ENCODE data around the gene ATXN10.

Gene ATXN10

DNA sequence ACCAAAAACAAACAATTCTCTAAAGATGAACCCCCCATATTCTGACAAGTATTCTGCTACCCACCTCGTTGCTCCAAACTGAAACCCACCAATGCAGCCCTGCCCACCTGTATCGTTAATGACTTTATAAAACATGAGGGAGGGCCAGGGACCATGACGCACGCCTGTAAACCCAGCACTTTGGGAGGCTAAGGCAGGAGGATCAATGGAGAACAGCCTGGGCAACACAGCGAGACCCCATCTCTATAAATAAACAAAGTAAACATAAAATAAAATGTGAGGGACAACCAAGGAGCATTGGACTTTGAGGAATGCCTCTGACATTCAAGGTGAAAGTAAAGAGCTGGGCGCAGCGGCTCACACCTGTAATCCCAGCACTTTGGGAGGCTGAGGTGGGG, 39.8 kb upstream of the ATXN10 start:
- Histone ChIP-seq H3K27ac (ENCODE audit: low read depth, low read length, poor library complexity, severe bottlenecking) (no peak overlapping the region), H3K9ac (ENCODE audit: low read length) (no peak overlapping the region), H3K4me2 (ENCODE audit: low read length) (no peak overlapping the region), H3K9me2 (ENCODE audit: low read depth, low read length) (no peaks in the 10 kb centered on the region), H3K9me3 (ENCODE audit: low read length) (no peaks in the 10 kb centered on the region), H3K4me1 (ENCODE audit: insufficient read depth, low read length, severe bottlenecking) (no peaks in the 10 kb centered on the region), H3K79me2 (ENCODE audit: insufficient read depth, low read length) (no peaks in the 10 kb centered on the region), H3K36me3 (ENCODE audit: insufficient read depth, low read length) (no peaks in the 10 kb centered on the region), H3K27me3 (ENCODE audit: insufficient read depth, low read length) (peaks cover 4% of the 10 kb centered on the region; the same call in 1 of the 2 replicates), H2AFZ (ENCODE audit: low read length) (no peak overlapping the region), H4K20me1 (ENCODE audit: insufficient read depth, low read length) (no peaks in the 10 kb centered on the region), H3F3A (ENCODE audit: insufficient read depth, low read length) (no peaks in the 10 kb centered on the region), H3K4me3 (ENCODE audit: low read depth, low read length, poor library complexity, severe bottlenecking) (no peak overlapping the region)
- TF ChIP-seq EZH2 (IDR thresholded peaks at IDR 0.05; ENCODE audit: borderline replicate concordance, low read length) = no peak
- TF ChIP-seq, protein P1, sequence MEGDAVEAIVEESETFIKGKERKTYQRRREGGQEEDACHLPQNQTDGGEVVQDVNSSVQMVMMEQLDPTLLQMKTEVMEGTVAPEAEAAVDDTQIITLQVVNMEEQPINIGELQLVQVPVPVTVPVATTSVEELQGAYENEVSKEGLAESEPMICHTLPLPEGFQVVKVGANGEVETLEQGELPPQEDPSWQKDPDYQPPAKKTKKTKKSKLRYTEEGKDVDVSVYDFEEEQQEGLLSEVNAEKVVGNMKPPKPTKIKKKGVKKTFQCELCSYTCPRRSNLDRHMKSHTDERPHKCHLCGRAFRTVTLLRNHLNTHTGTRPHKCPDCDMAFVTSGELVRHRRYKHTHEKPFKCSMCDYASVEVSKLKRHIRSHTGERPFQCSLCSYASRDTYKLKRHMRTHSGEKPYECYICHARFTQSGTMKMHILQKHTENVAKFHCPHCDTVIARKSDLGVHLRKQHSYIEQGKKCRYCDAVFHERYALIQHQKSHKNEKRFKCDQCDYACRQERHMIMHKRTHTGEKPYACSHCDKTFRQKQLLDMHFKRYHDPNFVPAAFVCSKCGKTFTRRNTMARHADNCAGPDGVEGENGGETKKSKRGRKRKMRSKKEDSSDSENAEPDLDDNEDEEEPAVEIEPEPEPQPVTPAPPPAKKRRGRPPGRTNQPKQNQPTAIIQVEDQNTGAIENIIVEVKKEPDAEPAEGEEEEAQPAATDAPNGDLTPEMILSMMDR (IDR thresholded peaks at IDR 0.05; ENCODE audit: low read length) = no peak

DNA sequence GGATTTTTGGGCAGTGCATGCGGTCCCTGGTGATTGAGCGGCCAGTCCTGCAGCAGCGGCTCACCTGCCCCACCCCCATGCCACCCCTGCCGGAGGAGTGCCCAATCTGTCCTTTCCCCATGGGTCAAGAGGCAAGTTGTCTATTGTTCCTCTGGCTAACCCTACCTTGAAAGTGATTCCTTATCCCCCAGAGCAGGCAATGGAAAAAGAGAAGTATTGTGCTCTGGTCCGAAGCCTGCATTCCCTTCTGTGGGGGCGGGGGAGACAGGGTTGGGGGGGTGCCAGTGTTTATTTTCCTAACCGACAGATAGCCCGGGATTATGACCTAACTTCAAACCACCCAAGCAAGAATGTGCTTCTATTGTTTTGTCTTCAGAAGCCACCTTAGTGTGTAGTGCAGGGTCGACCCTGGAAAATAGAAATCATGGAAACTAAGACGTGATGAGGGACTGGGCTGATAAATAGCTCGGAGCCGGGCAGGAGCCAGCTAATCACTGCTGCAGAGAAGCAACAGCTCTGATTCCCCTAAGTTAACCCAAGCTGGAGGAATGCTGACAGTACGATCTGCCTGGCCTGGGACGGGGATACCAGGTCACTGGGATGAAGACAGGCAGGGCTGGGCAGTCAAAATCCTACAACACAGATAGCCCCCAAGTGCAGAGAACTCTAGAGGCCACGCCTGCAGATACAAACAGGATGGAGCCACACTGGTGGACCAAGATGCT, 38.7 kb upstream of the ATXN10 start:
- TF ChIP-seq, protein P1 (IDR thresholded peaks at IDR 0.05; ENCODE audit: low read length) = no peak
- no peak for TF ChIP-seq EZH2 (IDR thresholded peaks at IDR 0.05; ENCODE audit: borderline replicate concordance, low read length)
- H3K79me2 ChIP-seq (ENCODE audit: insufficient read depth, low read length) = no peaks in the 10 kb centered on the region
- no peak overlapping the region for H3K9ac ChIP-seq (ENCODE audit: low read length)
- H2AFZ ChIP-seq (ENCODE audit: low read length) = no peak overlapping the region
- H4K20me1 ChIP-seq (ENCODE audit: insufficient read depth, low read length) = no peaks in the 10 kb centered on the region
- no peaks in the 10 kb centered on the region for H3K4me1 ChIP-seq (ENCODE audit: insufficient read depth, low read length, severe bottlenecking)
- H3K4me3 ChIP-seq (ENCODE audit: low read depth, low read length, poor library complexity, severe bottlenecking) = no peak overlapping the region
- H3K9me3 ChIP-seq (ENCODE audit: low read length) = no peaks in the 10 kb centered on the region
- H3K27ac ChIP-seq (ENCODE audit: low read depth, low read length, poor library complexity, severe bottlenecking) = no peak overlapping the region
- H3K36me3 ChIP-seq (ENCODE audit: insufficient read depth, low read length) = no peaks in the 10 kb centered on the region
- no peaks in the 10 kb centered on the region for H3F3A ChIP-seq (ENCODE audit: insufficient read depth, low read length)
- no peaks in the 10 kb centered on the region for H3K9me2 ChIP-seq (ENCODE audit: low read depth, low read length)
- H3K27me3 ChIP-seq (ENCODE audit: insufficient read depth, low read length) = peaks cover 4% of the 10 kb centered on the region; the same call in 1 of the 2 replicates
- H3K4me2 ChIP-seq (ENCODE audit: low read length) = no peak overlapping the region

GRCh38 chr22:45636683-45637082, 35.0 kb upstream of the ATXN10 start:
- Histone ChIP-seq H4K20me1 (ENCODE audit: insufficient read depth, low read length) (no peaks in the 10 kb centered on the region), H3K9me3 (ENCODE audit: low read length) (no peaks in the 10 kb centered on the region), H3K9me2 (ENCODE audit: low read depth, low read length) (no peaks in the 10 kb centered on the region), H3K79me2 (ENCODE audit: insufficient read depth, low read length) (no peaks in the 10 kb centered on the region), H3F3A (ENCODE audit: insufficient read depth, low read length) (no peaks in the 10 kb centered on the region), H3K27me3 (ENCODE audit: insufficient read depth, low read length) (no peaks in the 10 kb centered on the region), H3K4me3 (ENCODE audit: low read depth, low read length, poor library complexity, severe bottlenecking) (no peak overlapping the region), H3K36me3 (ENCODE audit: insufficient read depth, low read length) (no peaks in the 10 kb centered on the region), H3K9ac (ENCODE audit: low read length) (no peak overlapping the region), H3K27ac (ENCODE audit: low read depth, low read length, poor library complexity, severe bottlenecking) (no peak overlapping the region), H3K4me1 (ENCODE audit: insufficient read depth, low read length, severe bottlenecking) (peaks cover 9% of the 10 kb centered on the region), H2AFZ (ENCODE audit: low read length) (no peak overlapping the region), H3K4me2 (ENCODE audit: low read length) (no peak overlapping the region)
- TF ChIP-seq, protein P1 (IDR thresholded peaks at IDR 0.05; ENCODE audit: low read length) = no peak
- TF ChIP-seq EZH2 (IDR thresholded peaks at IDR 0.05; ENCODE audit: borderline replicate concordance, low read length) = no peak

Data from OCI-LY1 (cell line).